NCI-H2171 (cell line): ENCODE measurements around the gene TOMM40.
"Not testable (repeated sequence)": the region's sequence is repeated elsewhere in the genome, so short reads cannot be mapped to it uniquely, and the experiment has no call there.

Source experiments
- DNase-seq: peaks from one replicate; lab custom pipeline; 2025; lab: John Stamatoyannopoulos, UW

The TOMM40 gene

GRCh38 chr19:44897835-44898234, 6.8 kb downstream of the TOMM40 start:
- DNase-seq = no peak

DNA sequence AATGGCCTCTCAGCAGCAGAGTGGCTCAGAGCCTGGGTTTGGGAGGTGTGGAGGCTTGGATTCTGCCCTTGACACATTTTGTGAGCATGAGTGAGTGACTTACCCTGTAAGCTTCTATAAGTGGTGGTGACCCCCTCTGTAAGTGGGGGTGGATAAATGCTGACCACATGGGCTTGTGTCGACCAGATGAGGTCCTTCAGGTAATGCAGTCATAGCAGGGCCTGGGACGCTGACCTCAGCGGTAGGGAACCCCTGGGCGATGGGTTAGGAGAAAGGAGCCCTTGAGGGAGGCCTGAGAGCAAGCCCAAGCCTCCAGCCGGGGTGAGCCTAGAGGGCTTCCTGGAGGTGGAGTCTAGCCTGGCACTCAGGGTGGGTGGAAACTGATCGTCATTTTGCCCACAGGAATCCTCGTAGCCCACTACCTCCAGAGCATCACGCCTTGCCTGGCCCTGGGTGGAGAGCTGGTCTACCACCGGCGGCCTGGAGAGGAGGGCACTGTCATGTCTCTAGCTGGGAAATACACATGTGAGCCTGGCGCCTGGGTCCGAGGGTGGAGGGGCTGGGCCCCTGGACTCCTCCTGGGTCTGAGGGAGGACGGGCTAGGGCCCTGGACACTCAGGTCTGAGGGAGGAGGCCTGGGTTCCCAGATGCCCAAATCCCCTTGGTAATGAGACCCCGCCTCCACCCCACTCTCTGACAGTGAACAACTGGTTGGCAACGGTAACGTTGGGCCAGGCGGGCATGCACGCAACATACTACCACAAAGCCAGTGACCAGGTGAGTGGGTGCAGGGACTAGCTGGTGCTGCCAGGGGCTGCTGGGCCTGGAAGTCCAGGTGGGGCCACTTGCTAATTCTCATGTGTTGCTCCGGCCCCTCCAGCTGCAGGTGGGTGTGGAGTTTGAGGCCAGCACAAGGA, 9.5 kb downstream of the TOMM40 start:
- DNase-seq = no peak

GRCh38 chr19:44903216-44903601, 12.2 kb downstream of the TOMM40 start:
- no peak for DNase-seq

- DNase-seq = peak; percentile 18
These were observed 12.8 kb downstream of the TOMM40 start for GRCh38 chr19:44903602-44904425.

DNA sequence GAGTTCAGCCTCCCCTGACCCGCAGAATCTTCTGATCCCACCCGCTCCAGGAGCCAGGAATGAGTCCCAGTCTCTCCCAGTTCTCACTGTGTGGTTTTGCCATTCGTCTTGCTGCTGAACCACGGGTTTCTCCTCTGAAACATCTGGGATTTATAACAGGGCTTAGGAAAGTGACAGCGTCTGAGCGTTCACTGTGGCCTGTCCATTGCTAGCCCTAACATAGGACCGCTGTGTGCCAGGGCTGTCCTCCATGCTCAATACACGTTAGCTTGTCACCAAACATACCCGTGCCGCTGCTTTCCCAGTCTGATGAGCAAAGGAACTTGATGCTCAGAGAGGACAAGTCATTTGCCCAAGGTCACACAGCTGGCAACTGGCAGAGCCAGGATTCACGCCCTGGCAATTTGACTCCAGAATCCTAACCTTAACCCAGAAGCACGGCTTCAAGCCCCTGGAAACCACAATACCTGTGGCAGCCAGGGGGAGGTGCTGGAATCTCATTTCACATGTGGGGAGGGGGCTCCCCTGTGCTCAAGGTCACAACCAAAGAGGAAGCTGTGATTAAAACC, 13.5 kb downstream of the TOMM40 start:
- no peak for DNase-seq

DNA sequence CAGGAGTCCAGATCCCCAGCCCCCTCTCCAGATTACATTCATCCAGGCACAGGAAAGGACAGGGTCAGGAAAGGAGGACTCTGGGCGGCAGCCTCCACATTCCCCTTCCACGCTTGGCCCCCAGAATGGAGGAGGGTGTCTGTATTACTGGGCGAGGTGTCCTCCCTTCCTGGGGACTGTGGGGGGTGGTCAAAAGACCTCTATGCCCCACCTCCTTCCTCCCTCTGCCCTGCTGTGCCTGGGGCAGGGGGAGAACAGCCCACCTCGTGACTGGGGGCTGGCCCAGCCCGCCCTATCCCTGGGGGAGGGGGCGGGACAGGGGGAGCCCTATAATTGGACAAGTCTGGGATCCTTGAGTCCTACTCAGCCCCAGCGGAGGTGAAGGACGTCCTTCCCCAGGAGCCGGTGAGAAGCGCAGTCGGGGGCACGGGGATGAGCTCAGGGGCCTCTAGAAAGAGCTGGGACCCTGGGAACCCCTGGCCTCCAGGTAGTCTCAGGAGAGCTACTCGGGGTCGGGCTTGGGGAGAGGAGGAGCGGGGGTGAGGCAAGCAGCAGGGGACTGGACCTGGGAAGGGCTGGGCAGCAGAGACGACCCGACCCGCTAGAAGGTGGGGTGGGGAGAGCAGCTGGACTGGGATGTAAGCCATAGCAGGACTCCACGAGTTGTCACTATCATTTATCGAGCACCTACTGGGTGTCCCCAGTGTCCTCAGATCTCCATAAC, 14.5 kb downstream of the TOMM40 start, which contains the start of gene APOE:
Gene APOE, plus strand, starts transcription at position 360 of the 724 bp plus-strand sequence. CDS start 829 bp downstream, outside the sequence.
- DNase-seq = no peak

GRCh38 chr19:44907613-44908012, 16.6 kb downstream of the TOMM40 start:
- DNase-seq = no peak

DNA sequence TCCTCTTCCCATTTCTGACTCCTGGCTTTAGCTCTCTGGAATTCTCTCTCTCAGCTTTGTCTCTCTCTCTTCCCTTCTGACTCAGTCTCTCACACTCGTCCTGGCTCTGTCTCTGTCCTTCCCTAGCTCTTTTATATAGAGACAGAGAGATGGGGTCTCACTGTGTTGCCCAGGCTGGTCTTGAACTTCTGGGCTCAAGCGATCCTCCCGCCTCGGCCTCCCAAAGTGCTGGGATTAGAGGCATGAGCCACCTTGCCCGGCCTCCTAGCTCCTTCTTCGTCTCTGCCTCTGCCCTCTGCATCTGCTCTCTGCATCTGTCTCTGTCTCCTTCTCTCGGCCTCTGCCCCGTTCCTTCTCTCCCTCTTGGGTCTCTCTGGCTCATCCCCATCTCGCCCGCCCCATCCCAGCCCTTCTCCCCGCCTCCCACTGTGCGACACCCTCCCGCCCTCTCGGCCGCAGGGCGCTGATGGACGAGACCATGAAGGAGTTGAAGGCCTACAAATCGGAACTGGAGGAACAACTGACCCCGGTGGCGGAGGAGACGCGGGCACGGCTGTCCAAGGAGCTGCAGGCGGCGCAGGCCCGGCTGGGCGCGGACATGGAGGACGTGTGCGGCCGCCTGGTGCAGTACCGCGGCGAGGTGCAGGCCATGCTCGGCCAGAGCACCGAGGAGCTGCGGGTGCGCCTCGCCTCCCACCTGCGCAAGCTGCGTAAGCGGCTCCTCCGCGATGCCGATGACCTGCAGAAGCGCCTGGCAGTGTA, 17.2 kb downstream of the TOMM40 start:
- DNase-seq = no peak

DNA sequence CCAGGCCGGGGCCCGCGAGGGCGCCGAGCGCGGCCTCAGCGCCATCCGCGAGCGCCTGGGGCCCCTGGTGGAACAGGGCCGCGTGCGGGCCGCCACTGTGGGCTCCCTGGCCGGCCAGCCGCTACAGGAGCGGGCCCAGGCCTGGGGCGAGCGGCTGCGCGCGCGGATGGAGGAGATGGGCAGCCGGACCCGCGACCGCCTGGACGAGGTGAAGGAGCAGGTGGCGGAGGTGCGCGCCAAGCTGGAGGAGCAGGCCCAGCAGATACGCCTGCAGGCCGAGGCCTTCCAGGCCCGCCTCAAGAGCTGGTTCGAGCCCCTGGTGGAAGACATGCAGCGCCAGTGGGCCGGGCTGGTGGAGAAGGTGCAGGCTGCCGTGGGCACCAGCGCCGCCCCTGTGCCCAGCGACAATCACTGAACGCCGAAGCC, 17.8 kb downstream of the TOMM40 start:
- no peak for DNase-seq

DNA sequence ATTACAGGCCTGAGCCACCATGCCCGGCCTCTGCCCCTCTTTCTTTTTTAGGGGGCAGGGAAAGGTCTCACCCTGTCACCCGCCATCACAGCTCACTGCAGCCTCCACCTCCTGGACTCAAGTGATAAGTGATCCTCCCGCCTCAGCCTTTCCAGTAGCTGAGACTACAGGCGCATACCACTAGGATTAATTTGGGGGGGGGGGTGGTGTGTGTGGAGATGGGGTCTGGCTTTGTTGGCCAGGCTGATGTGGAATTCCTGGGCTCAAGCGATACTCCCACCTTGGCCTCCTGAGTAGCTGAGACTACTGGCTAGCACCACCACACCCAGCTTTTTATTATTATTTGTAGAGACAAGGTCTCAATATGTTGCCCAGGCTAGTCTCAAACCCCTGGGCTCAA, 18.7 kb downstream of the TOMM40 start:
- no peak for DNase-seq

- DNase-seq = not testable (repeated sequence)
These were observed 20.8 kb downstream of the TOMM40 start for GRCh38 chr19:44911896-44912295.

- DNase-seq = no peak
These were observed 21.8 kb downstream of the TOMM40 start for GRCh38 chr19:44912854-44913253.

GRCh38 chr19:44913512-44914432, 22.7 kb downstream of the TOMM40 start:
- not testable (repeated sequence) for DNase-seq

- DNase-seq = peak; percentile 83
These were observed 23.6 kb downstream of the TOMM40 start, which contains the start of gene APOC1 for GRCh38 chr19:44914433-44915206. APOC1 (plus strand) TSS chr19:44914608; CDS start chr19:44914892, 284 bp downstream.

DNA sequence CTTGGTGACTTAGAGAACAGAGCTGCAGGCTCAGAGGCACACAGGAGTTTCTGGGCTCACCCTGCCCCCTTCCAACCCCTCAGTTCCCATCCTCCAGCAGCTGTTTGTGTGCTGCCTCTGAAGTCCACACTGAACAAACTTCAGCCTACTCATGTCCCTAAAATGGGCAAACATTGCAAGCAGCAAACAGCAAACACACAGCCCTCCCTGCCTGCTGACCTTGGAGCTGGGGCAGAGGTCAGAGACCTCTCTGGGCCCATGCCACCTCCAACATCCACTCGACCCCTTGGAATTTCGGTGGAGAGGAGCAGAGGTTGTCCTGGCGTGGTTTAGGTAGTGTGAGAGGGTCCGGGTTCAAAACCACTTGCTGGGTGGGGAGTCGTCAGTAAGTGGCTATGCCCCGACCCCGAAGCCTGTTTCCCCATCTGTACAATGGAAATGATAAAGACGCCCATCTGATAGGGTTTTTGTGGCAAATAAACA, 33.2 kb downstream of the TOMM40 start:
- no peak for DNase-seq

GRCh38 chr19:44925114-44925891, 34.2 kb downstream of the TOMM40 start:
- DNase-seq = no peak

DNA sequence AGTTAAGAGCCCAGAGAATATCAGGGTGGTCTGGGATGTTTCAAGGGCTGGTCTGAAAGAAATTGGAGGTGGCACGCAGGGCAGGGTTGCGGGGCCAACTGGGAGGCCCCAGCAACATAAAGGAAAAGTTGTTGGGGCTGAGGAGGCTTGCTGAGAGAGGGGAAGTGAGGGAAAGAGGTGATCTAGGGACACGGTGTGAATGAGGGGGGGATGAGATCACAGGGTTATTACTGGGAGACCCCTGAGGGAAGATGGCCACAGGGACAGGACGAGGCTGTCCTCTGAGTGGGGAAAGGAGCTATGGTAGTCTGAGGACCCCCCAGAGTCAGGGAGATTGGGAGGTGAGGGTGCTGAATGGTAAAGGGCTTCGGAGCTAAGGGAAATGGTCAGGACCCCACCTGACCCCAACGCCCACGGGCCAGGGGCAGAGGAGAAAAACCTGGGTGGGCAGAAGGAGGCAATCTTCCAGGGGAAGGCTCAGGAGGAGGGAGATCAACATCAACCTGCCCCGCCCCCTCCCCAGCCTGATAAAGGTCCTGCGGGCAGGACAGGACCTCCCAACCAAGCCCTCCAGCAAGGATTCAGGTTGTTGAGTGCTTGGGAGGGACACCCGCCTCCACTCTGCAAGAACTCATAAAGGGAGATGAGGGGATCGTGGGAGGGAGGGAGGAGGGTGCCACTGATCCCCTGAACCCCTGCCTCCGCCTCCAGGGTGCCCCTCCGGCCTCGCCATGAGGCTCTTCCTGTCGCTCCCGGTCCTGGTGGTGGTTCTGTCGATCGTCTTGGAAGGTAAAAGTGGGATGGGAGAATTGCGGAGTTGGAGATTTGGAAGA, 35.4 kb downstream of the TOMM40 start:
- not testable (repeated sequence) for DNase-seq
